Fibroblast of skin of back (primary cell): ENCODE measurements around the gene CNPY1.

Source experiments
- DNase-seq: peaks from one replicate; pipeline ENCODE4 v3.0.0-alpha.2; 2013

The CNPY1 gene

GRCh38 chr7:155487509-155488482 lies 58.6 kb downstream of the CNPY1 start:
- DNase-seq, result no peak

- DNase-seq, result no peak
Measured at GRCh38 chr7:155486783-155487508, 59.4 kb downstream of the CNPY1 start.

GRCh38 chr7:155484483-155485399 lies 61.6 kb downstream of the CNPY1 start:
- DNase-seq, result no peak

- DNase-seq, result no peak
Measured at GRCh38 chr7:155483868-155484325, 62.5 kb downstream of the CNPY1 start.

- DNase-seq, result no peak
Measured at GRCh38 chr7:155483245-155483644, 63.1 kb downstream of the CNPY1 start.

GRCh38 chr7:155482511-155483183 lies 63.7 kb downstream of the CNPY1 start:
- no peak for DNase-seq

- no peak for DNase-seq
Measured at GRCh38 chr7:155481764-155482163, 64.6 kb downstream of the CNPY1 start.

GRCh38 chr7:155477476-155477875 lies 68.9 kb downstream of the CNPY1 start:
- DNase-seq, result no peak

- DNase-seq, result no peak
Measured at GRCh38 chr7:155471718-155472117, 74.6 kb downstream of the CNPY1 start.

- DNase-seq, result no peak
Measured at GRCh38 chr7:155470686-155471638, 75.4 kb downstream of the CNPY1 start.

GRCh38 chr7:155470186-155470487 lies 76.2 kb downstream of the CNPY1 start:
- DNase-seq, result no peak

GRCh38 chr7:155469311-155470185 lies 76.8 kb downstream of the CNPY1 start:
- no peak for DNase-seq

GRCh38 chr7:155468785-155469148 lies 77.6 kb downstream of the CNPY1 start:
- no peak for DNase-seq

- no peak for DNase-seq
Measured at GRCh38 chr7:155467846-155468784, 78.2 kb downstream of the CNPY1 start.

- DNase-seq, result no peak
Measured at GRCh38 chr7:155466814-155467733, 79.3 kb downstream of the CNPY1 start.

- DNase-seq, result no peak
Measured at GRCh38 chr7:155466142-155466813, 80.1 kb downstream of the CNPY1 start.

GRCh38 chr7:155465761-155466141 lies 80.6 kb downstream of the CNPY1 start:
- no peak for DNase-seq
